ENCODE measurements around the gene MOCS1.

MOCS1 gene

DNA sequence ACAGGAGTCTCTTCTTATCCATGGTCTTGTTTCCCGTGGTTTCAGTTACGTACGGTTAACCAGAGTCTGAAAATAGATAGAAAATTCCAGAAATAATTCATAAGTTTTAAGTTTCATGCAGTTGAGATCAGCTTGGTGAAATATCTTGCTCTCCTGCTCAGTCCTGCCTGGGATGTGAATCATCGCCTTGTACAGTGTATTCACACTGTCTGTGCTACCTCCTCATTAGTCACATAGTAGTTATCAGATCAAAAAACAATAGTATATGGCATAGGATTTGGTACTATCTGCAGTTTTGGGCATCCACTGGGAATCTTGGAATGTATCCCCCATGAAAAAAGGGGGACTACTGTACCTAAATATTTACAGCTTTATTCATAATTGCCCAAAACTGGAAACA is 22.7 kb upstream of the MOCS1 start:
- Histone ChIP-seq H2BK5ac (ENCODE audit: low read depth, low read length, poor library complexity, severe bottlenecking) (no peak overlapping the region), H3K79me1 (replicated peaks; ENCODE audit: low read length, poor library complexity, severe bottlenecking) (no peaks in the 10 kb centered on the region), H4K91ac (ENCODE audit: low read length) (no peak overlapping the region), H3K4me2 (ENCODE audit: low read length, poor library complexity, severe bottlenecking) (no peak overlapping the region), H2BK12ac (ENCODE audit: low read length in 2 of 2) (no peak overlapping the region), H4K8ac (ENCODE audit: low read length) (no peak overlapping the region), H3K9ac (ENCODE audit: low read length) (no peak overlapping the region), H3K4ac (ENCODE audit: low read depth in 1 of 2, low read length in 2 of 2) (no peak overlapping the region), H2AFZ (ENCODE audit: low read depth, low read length) (no peak overlapping the region), H2BK15ac (ENCODE audit: low read depth, poor library complexity, severe bottlenecking) (no peak overlapping the region), H3K23ac (ENCODE audit: low read length in 2 of 2) (no peak overlapping the region), H3K18ac (ENCODE audit: low read depth in 1 of 2, low read length in 2 of 2) (no peak overlapping the region), H3K36me3 (ENCODE audit: control insufficient read depth in 1 of 2, insufficient read depth in 2 of 2, low read depth in 1 of 2, low read length in 2 of 2) (no peaks in the 10 kb centered on the region), H2BK120ac (ENCODE audit: low read depth, low read length) (no peak overlapping the region), H3K4me3 (ENCODE audit: insufficient read depth in 1 of 2, low read depth in 1 of 2, low read length in 2 of 2) (no peak overlapping the region), H3K4me1 (ENCODE audit: control insufficient read depth, insufficient read depth, low read depth, low read length) (peaks cover 2% of the 10 kb centered on the region), H3K27me3 (ENCODE audit: control insufficient read depth in 1 of 2, insufficient read depth in 1 of 2, low read length in 2 of 2) (peaks cover 0 to 4% of the 10 kb centered on the region in 2 experiments), H3K14ac (ENCODE audit: low read length in 2 of 2) (no peak overlapping the region), H2AK5ac (ENCODE audit: low read length, severe bottlenecking) (no peak overlapping the region), H3K27ac (ENCODE audit: low read length, poor library complexity, severe bottlenecking) (no peak overlapping the region), H3K9me3 (ENCODE audit: control insufficient read depth, low read length) (no peaks in the 10 kb centered on the region)
- no peak for DNase-seq
- 74% methylated on average over 3 of the region's 4 CpGs for WGBS

DNA sequence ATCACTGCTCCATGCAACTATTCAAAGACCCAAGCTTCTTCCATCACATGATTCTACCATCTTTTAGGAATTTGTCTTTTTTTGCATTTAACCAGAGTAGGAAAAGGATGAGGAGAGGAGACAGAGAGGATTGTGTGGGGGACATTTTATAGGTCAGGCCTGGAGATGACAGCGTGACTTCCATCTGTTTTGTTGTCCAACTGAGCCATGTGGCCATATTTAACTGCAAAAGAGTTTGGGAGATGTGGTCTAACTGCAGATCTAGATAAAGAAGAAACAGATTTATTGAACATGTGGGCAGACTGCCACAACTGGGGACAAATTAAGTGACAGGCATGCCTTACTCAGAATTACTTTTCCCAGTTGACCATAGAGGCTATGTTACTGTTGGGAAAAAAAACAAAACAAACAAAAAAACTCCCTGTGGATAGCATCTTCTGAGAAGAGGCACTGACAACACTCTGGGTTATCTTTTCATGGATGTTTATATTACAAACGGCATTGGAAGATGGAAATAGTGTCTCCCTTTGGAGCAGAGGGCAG is 18.9 kb upstream of the MOCS1 start:
- H2AK5ac ChIP-seq (ENCODE audit: low read length, severe bottlenecking) = no peak overlapping the region
- H2BK120ac ChIP-seq (ENCODE audit: low read depth, low read length) = no peak overlapping the region
- H3K18ac ChIP-seq (ENCODE audit: low read depth in 1 of 2, low read length in 2 of 2) = no peak overlapping the region
- H3K9ac ChIP-seq (ENCODE audit: low read length) = no peak overlapping the region
- no peak overlapping the region for H3K4ac ChIP-seq (ENCODE audit: low read depth in 1 of 2, low read length in 2 of 2)
- no peak overlapping the region for H2BK15ac ChIP-seq (ENCODE audit: low read depth, poor library complexity, severe bottlenecking)
- H3K9me3 ChIP-seq (ENCODE audit: control insufficient read depth, low read length) = no peaks in the 10 kb centered on the region
- no peak overlapping the region for H3K4me2 ChIP-seq (ENCODE audit: low read length, poor library complexity, severe bottlenecking)
- H3K4me3 ChIP-seq (ENCODE audit: insufficient read depth in 1 of 2, low read depth in 1 of 2, low read length in 2 of 2) = no peak overlapping the region
- WGBS = 73% methylated on average over 2 of the region's 2 CpGs
- H4K8ac ChIP-seq (ENCODE audit: low read length) = no peak overlapping the region
- H3K14ac ChIP-seq (ENCODE audit: low read length in 2 of 2) = no peak overlapping the region
- H4K91ac ChIP-seq (ENCODE audit: low read length) = no peak overlapping the region
- no peak overlapping the region for H2AFZ ChIP-seq (ENCODE audit: low read depth, low read length)
- H3K27me3 ChIP-seq (ENCODE audit: control insufficient read depth in 1 of 2, insufficient read depth in 1 of 2, low read length in 2 of 2) = peaks cover 1 to 19% of the 10 kb centered on the region in 2 experiments
- H3K4me1 ChIP-seq (ENCODE audit: control insufficient read depth, insufficient read depth, low read depth, low read length) = no peaks in the 10 kb centered on the region
- no peak overlapping the region for H2BK5ac ChIP-seq (ENCODE audit: low read depth, low read length, poor library complexity, severe bottlenecking)
- H3K27ac ChIP-seq (ENCODE audit: low read length, poor library complexity, severe bottlenecking) = no peak overlapping the region
- H3K36me3 ChIP-seq (ENCODE audit: control insufficient read depth in 1 of 2, insufficient read depth in 2 of 2, low read depth in 1 of 2, low read length in 2 of 2) = no peaks in the 10 kb centered on the region
- H2BK12ac ChIP-seq (ENCODE audit: low read length in 2 of 2) = no peak overlapping the region
- DNase-seq = no peak
- H3K79me1 ChIP-seq (replicated peaks; ENCODE audit: low read length, poor library complexity, severe bottlenecking) = no peaks in the 10 kb centered on the region
- no peak overlapping the region for H3K23ac ChIP-seq (ENCODE audit: low read length in 2 of 2)

DNA sequence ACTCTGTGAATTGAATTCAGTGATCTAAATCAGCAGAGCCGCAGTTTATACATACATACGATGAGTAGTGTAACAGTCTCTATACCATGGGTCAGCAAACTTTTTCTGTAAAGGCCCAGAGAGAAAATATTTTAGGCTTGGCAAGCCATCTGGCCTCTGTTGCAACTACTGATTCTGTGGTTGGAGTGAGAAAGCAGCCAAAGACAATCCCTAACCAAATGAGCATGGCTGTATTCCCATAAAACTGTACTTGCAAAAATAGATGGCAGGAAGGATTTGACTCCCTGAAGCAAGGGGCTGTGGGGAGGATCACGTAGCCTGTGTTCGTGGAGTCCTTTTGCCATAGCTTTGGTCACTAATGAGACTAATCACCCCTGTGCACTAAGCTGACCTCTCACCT is 17.9 kb upstream of the MOCS1 start:
- Histone ChIP-seq H3K79me1 (replicated peaks; ENCODE audit: low read length, poor library complexity, severe bottlenecking) (no peaks in the 10 kb centered on the region), H3K14ac (ENCODE audit: low read length in 2 of 2) (no peak overlapping the region), H3K4ac (ENCODE audit: low read depth in 1 of 2, low read length in 2 of 2) (no peak overlapping the region), H3K4me1 (ENCODE audit: control insufficient read depth, insufficient read depth, low read depth, low read length) (no peaks in the 10 kb centered on the region), H3K9ac (ENCODE audit: low read length) (no peak overlapping the region), H2AK5ac (ENCODE audit: low read length, severe bottlenecking) (no peak overlapping the region), H4K8ac (ENCODE audit: low read length) (no peak overlapping the region), H3K36me3 (ENCODE audit: control insufficient read depth in 1 of 2, insufficient read depth in 2 of 2, low read depth in 1 of 2, low read length in 2 of 2) (no peaks in the 10 kb centered on the region), H3K27ac (ENCODE audit: low read length, poor library complexity, severe bottlenecking) (no peak overlapping the region), H3K4me2 (ENCODE audit: low read length, poor library complexity, severe bottlenecking) (no peak overlapping the region), H3K23ac (ENCODE audit: low read length in 2 of 2) (no peak overlapping the region), H2BK120ac (ENCODE audit: low read depth, low read length) (no peak overlapping the region), H2AFZ (ENCODE audit: low read depth, low read length) (no peak overlapping the region), H3K18ac (ENCODE audit: low read depth in 1 of 2, low read length in 2 of 2) (no peak overlapping the region), H2BK15ac (ENCODE audit: low read depth, poor library complexity, severe bottlenecking) (no peak overlapping the region), H2BK5ac (ENCODE audit: low read depth, low read length, poor library complexity, severe bottlenecking) (no peak overlapping the region), H3K27me3 (ENCODE audit: control insufficient read depth in 1 of 2, insufficient read depth in 1 of 2, low read length in 2 of 2) (peaks cover 5 to 19% of the 10 kb centered on the region in 2 experiments), H4K91ac (ENCODE audit: low read length) (no peak overlapping the region), H2BK12ac (ENCODE audit: low read length in 2 of 2) (no peak overlapping the region), H3K4me3 (ENCODE audit: insufficient read depth in 1 of 2, low read depth in 1 of 2, low read length in 2 of 2) (no peak overlapping the region), H3K9me3 (ENCODE audit: control insufficient read depth, low read length) (no peaks in the 10 kb centered on the region)
- DNase-seq = no peak
- 83% methylated on average over 4 of the region's 4 CpGs for WGBS

DNA sequence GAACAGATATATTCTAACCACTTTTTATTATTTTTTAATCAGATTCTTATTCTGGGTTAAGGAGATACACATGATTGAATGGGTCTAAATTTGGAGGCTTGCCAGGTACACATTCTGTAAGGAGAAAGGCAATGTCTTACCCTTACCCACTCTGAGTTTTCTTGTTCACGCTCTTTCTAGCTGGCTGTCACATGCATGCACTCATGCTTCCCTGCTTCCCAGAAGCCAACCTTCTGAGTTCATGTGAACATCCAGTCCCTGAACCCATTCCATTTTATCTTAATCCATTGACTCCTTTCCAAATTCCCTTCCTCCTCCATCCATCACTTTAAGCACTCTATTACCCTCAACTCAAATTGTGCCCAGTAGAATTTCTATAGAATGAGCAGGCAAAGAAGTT is 17.5 kb upstream of the MOCS1 start:
- Histone ChIP-seq H3K4me1 (ENCODE audit: control insufficient read depth, insufficient read depth, low read depth, low read length) (no peaks in the 10 kb centered on the region), H3K36me3 (ENCODE audit: control insufficient read depth in 1 of 2, insufficient read depth in 2 of 2, low read depth in 1 of 2, low read length in 2 of 2) (no peaks in the 10 kb centered on the region), H3K79me1 (replicated peaks; ENCODE audit: low read length, poor library complexity, severe bottlenecking) (no peaks in the 10 kb centered on the region), H2AK5ac (ENCODE audit: low read length, severe bottlenecking) (no peak overlapping the region), H2BK120ac (ENCODE audit: low read depth, low read length) (no peak overlapping the region), H4K91ac (ENCODE audit: low read length) (no peak overlapping the region), H3K23ac (ENCODE audit: low read length in 2 of 2) (no peak overlapping the region), H3K4me3 (ENCODE audit: insufficient read depth in 1 of 2, low read depth in 1 of 2, low read length in 2 of 2) (no peak overlapping the region), H3K9me3 (ENCODE audit: control insufficient read depth, low read length) (no peaks in the 10 kb centered on the region), H2BK15ac (ENCODE audit: low read depth, poor library complexity, severe bottlenecking) (no peak overlapping the region), H3K18ac (ENCODE audit: low read depth in 1 of 2, low read length in 2 of 2) (no peak overlapping the region), H3K27me3 (ENCODE audit: control insufficient read depth in 1 of 2, insufficient read depth in 1 of 2, low read length in 2 of 2) (peaks cover 5 to 19% of the 10 kb centered on the region in 2 experiments), H3K9ac (ENCODE audit: low read length) (no peak overlapping the region), H3K27ac (ENCODE audit: low read length, poor library complexity, severe bottlenecking) (no peak overlapping the region), H2BK12ac (ENCODE audit: low read length in 2 of 2) (no peak overlapping the region), H2BK5ac (ENCODE audit: low read depth, low read length, poor library complexity, severe bottlenecking) (no peak overlapping the region), H3K4ac (ENCODE audit: low read depth in 1 of 2, low read length in 2 of 2) (no peak overlapping the region), H3K14ac (ENCODE audit: low read length in 2 of 2) (no peak overlapping the region), H2AFZ (ENCODE audit: low read depth, low read length) (no peak overlapping the region), H3K4me2 (ENCODE audit: low read length, poor library complexity, severe bottlenecking) (no peak overlapping the region), H4K8ac (ENCODE audit: low read length) (no peak overlapping the region)
- DNase-seq = no peak
- WGBS = 100% methylated on average over 1 of the region's 1 CpG
